ENCODE measurements around the gene LRCOL1. TPM values are rescaled to one million over a fixed set of nuclear protein-coding genes. Genes with fewer than 3 reads are reported as not detected.

The LRCOL1 gene
- total and polyA plus RNA-seq, 9 donors: 0.11 to 0.71 (median 0.63) TPM; not detected in 5

DNA sequence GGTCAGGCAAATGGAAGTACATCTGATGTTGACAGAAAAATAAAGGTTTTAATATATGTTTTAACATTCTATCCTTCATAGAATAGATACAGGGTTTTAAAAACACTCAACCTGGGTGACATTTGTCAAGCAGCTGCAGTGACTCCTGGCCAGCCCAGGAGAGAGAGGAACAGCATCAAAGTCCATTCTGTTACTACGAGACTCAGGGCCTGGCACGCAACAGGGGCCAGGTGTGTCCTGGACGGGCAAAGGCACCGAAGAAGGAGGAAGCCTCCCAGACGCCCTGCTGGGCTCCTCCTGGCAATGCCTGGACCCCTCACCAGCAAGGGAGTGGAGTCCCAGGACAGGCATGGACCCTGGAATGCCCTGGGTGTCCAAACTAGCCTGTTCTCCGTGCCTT lies 22.1 kb downstream of the LRCOL1 start:
- H3K27ac ChIP-seq: no peak overlapping the region
- H3K9me3 ChIP-seq: no peaks in the 10 kb centered on the region
- WGBS, 3 donors: 80 to 88% (median 86%) methylated on average over 6 of the region's 6 CpGs
- no peak overlapping the region for H3K4me3 ChIP-seq
- intact Hi-C loops (cut with DNase I): no loop called here
- no peaks in the 10 kb centered on the region for H3K36me3 ChIP-seq
- no peaks in the 10 kb centered on the region for H3K27me3 ChIP-seq
- H3K4me1 ChIP-seq (ENCODE audit: insufficient read depth): no peaks in the 10 kb centered on the region
- no peak for DNase-seq
- no peak for TF ChIP-seq EP300 (IDR thresholded peaks at IDR 0.05)
- no peak for TF ChIP-seq POLR2A (IDR thresholded peaks at IDR 0.05)
- TF ChIP-seq, protein P1, sequence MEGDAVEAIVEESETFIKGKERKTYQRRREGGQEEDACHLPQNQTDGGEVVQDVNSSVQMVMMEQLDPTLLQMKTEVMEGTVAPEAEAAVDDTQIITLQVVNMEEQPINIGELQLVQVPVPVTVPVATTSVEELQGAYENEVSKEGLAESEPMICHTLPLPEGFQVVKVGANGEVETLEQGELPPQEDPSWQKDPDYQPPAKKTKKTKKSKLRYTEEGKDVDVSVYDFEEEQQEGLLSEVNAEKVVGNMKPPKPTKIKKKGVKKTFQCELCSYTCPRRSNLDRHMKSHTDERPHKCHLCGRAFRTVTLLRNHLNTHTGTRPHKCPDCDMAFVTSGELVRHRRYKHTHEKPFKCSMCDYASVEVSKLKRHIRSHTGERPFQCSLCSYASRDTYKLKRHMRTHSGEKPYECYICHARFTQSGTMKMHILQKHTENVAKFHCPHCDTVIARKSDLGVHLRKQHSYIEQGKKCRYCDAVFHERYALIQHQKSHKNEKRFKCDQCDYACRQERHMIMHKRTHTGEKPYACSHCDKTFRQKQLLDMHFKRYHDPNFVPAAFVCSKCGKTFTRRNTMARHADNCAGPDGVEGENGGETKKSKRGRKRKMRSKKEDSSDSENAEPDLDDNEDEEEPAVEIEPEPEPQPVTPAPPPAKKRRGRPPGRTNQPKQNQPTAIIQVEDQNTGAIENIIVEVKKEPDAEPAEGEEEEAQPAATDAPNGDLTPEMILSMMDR (IDR thresholded peaks at IDR 0.05): no peak

DNA sequence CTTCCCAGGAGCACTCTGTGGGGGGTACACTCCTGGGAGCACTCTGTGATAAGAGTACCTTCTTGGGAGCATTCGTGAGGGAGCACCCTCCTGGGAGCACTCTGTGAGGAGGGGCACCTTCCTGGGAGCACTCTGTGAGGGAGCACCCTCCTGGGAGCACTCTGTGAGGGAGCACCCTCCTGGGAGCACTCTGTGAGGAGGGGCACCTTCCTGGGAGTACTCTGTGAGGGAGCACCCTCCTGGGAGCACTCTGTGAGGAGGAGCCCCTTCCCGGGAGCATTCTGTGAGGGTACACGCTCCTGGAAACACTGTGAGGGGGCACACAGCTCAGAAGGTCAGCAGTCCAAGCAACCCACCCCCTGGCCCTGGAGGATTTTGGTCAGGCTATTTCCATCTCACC lies 22.6 kb downstream of the LRCOL1 start:
- TF ChIP-seq POLR2A (IDR thresholded peaks at IDR 0.05): no peak
- TF ChIP-seq EP300 (IDR thresholded peaks at IDR 0.05): no peak
- TF ChIP-seq, protein P1 (IDR thresholded peaks at IDR 0.05): no peak
- 62 to 92% (median 68%) methylated on average over 2 to 3 of the region's 3 CpGs for WGBS, 3 donors
- no peak overlapping the region for H3K27ac ChIP-seq
- no peak overlapping the region for H3K4me3 ChIP-seq
- H3K27me3 ChIP-seq: no peaks in the 10 kb centered on the region
- intact Hi-C loops (cut with DNase I): no loop called here
- DNase-seq: no peak
- no peaks in the 10 kb centered on the region for H3K36me3 ChIP-seq
- no peaks in the 10 kb centered on the region for H3K4me1 ChIP-seq (ENCODE audit: insufficient read depth)
- H3K9me3 ChIP-seq: no peaks in the 10 kb centered on the region

DNA sequence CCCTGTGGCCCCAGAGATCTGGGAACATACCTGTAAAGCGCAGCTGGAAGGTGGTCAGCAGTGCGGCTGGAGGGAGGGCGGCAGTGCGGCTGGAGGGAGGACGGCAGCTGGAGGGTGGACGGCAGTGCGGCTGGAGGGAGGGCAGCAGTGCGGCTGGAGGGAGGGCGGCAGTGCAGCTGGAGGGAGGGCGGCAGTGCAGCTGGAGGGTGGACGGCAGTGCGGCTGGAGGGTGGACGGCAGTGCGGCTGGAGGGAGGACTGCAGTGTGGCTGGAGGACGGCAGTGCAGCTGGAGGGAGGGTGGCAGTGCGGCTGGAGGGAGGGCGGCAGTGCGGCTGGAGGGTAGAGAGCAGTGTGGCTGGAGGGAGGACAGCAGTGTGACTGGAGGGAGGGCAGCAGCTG lies 23.5 kb downstream of the LRCOL1 start:
- H3K27ac ChIP-seq: no peak overlapping the region
- no peak overlapping the region for H3K4me3 ChIP-seq
- no peak for DNase-seq
- no peaks in the 10 kb centered on the region for H3K9me3 ChIP-seq
- intact Hi-C loops (cut with DNase I): no loop called here
- WGBS, 3 donors: 84 to 86% (median 86%) methylated on average over 18 of the region's 18 CpGs
- H3K4me1 ChIP-seq (ENCODE audit: insufficient read depth): no peaks in the 10 kb centered on the region
- no peaks in the 10 kb centered on the region for H3K36me3 ChIP-seq
- H3K27me3 ChIP-seq: no peaks in the 10 kb centered on the region
- no peak for TF ChIP-seq EP300 (IDR thresholded peaks at IDR 0.05)
- no peak for TF ChIP-seq POLR2A (IDR thresholded peaks at IDR 0.05)
- TF ChIP-seq, protein P1 (IDR thresholded peaks at IDR 0.05): no peak

DNA sequence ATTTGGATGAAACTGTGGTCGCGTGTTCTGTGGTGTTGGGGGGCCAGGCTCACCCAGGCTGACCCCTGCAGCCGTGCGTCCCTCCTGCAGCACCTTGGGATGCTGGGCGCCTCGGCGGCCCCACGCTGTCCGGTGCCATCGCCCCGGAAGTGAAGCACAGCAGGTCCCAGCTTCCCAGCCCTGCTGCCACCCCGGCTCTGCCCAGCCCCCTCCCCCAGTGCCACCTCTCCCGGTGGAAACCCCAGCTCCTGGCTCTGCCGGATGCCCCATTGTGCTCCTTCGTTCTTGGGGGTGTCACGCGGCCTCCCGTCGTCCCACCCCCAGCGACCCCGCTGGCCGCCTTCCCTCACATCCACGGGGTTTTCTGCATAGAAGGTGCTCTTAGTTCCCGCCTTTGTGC lies 25.2 kb downstream of the LRCOL1 start:
- 81 to 88% (median 87%) methylated on average over 24 of the region's 24 CpGs for WGBS, 3 donors
- Histone ChIP-seq H3K4me3 (no peak overlapping the region), H3K9me3 (no peaks in the 10 kb centered on the region), H3K4me1 (ENCODE audit: insufficient read depth) (no peaks in the 10 kb centered on the region), H3K36me3 (no peaks in the 10 kb centered on the region), H3K27ac (no peak overlapping the region), H3K27me3 (no peaks in the 10 kb centered on the region)
- no peak for DNase-seq
- TF ChIP-seq EP300 (IDR thresholded peaks at IDR 0.05): no peak
- TF ChIP-seq, protein P1 (IDR thresholded peaks at IDR 0.05): no peak
- no peak for TF ChIP-seq POLR2A (IDR thresholded peaks at IDR 0.05)
- intact Hi-C loops (cut with DNase I): no loop called here

DNA sequence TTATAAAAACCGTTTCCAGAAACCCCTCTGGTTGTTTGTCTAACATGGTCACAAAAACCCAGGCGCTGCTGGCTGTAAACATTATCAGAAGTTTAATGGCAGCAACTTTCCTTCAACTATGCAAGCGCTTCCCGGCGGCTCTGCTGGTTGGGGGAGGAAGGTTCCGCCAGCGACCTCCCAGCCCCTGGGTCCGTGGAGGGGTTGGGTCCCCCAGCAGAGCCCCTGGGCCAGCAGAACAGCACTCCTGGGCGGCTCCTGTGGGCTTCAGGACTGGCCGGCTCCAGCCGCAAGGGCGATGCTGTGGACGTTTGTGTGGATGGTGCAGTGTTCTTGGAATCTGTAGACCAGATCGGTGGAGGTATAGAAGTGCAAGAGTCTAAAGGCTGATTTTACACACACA lies 26.0 kb downstream of the LRCOL1 start:
- intact Hi-C loops (cut with DNase I): no loop called here
- Histone ChIP-seq H3K27ac (no peak overlapping the region), H3K36me3 (no peaks in the 10 kb centered on the region), H3K27me3 (no peaks in the 10 kb centered on the region), H3K9me3 (no peaks in the 10 kb centered on the region), H3K4me1 (ENCODE audit: insufficient read depth) (no peaks in the 10 kb centered on the region), H3K4me3 (no peak overlapping the region)
- TF ChIP-seq, protein P1 (IDR thresholded peaks at IDR 0.05): no peak
- TF ChIP-seq EP300 (IDR thresholded peaks at IDR 0.05) (no peak), POLR2A (IDR thresholded peaks at IDR 0.05) (no peak)
- WGBS, 3 donors: 86 to 91% (median 90%) methylated on average over 14 of the region's 14 CpGs
- no peak for DNase-seq
